GM12891 (cell line): ENCODE measurements around the gene CLTC.

ENCODE experiments used
- DNase-seq: peaks from one replicate; pipeline ENCODE4 v3.0.0; 2011; ENCODE audit warnings: low spot score; ENCODE audit not compliant: insufficient read length
- FAIRE-seq: peaks from 2 replicates; lab custom pipeline; 2011; peaks lifted over from hg19 to GRCh38; lab: Jason Lieb, UNC
- PAX5 ChIP-seq: IDR thresholded peaks from 2 replicates; pipeline ENCODE4 v1.6.1; 2011; ENCODE audit warnings: low read length, moderate library complexity, mild to moderate bottlenecking; ENCODE audit not compliant: insufficient read depth, severe bottlenecking
- POLR2A ChIP-seq: IDR thresholded peaks from 2 replicates; pipeline ENCODE4 v1.6.1; 2011; ENCODE audit warnings: low read depth, low read length, control low read depth
- POLR2AphosphoS5 ChIP-seq: IDR thresholded peaks from 2 replicates; pipeline ENCODE4 v1.6.1; 2011; ENCODE audit warnings: low read depth, low read length, control low read depth
- POU2F2 ChIP-seq: IDR thresholded peaks from 2 replicates; pipeline ENCODE4 v1.6.1; 2011; ENCODE audit warnings: low read depth, mild to moderate bottlenecking, control low read depth, low read length, moderate library complexity
- SPI1 ChIP-seq: IDR thresholded peaks from 2 replicates; pipeline ENCODE4 v1.6.1; 2011; ENCODE audit warnings: low read depth, low read length, control low read depth
- TAF1 ChIP-seq: IDR thresholded peaks from 2 replicates; pipeline ENCODE4 v1.6.1; 2011; ENCODE audit warnings: low read depth, low read length, control low read depth

The CLTC gene

GRCh38 chr17:59678918-59679317 lies 59.2 kb downstream of the CLTC start:
- DNase-seq (no peak), FAIRE-seq (no peak)
- TF ChIP-seq TAF1 (no peak), SPI1 (no peak), POLR2AphosphoS5 (no peak), POU2F2 (no peak), POLR2A (no peak), PAX5 (no peak)

- DNase-seq = no peak
- TF ChIP-seq POLR2A = no peak
- TF ChIP-seq SPI1 = no peak
- TF ChIP-seq PAX5 = no peak
- TF ChIP-seq POU2F2 = no peak
- no peak for TF ChIP-seq TAF1
- TF ChIP-seq POLR2AphosphoS5 = no peak
- no peak for FAIRE-seq
These were observed 60.6 kb downstream of the CLTC start for GRCh38 chr17:59680314-59680713.

- no peak for FAIRE-seq
These were observed 63.6 kb downstream of the CLTC start for GRCh38 chr17:59683283-59683682.

GRCh38 chr17:59684967-59685366 lies 65.3 kb downstream of the CLTC start:
- no peak for TF ChIP-seq POU2F2
- TF ChIP-seq TAF1 = no peak
- TF ChIP-seq POLR2AphosphoS5 = no peak
- no peak for TF ChIP-seq PAX5
- TF ChIP-seq POLR2A = no peak
- TF ChIP-seq SPI1 = no peak
- DNase-seq (no peak), FAIRE-seq (no peak)

More at GRCh38 chr17:59683283-59683682, 63.6 kb downstream of the CLTC start:
- no peak for DNase-seq
- TF ChIP-seq POLR2A = no peak
- TF ChIP-seq SPI1 = no peak
- TF ChIP-seq PAX5 = no peak
- TF ChIP-seq POLR2AphosphoS5 = no peak
- TF ChIP-seq POU2F2 = no peak
- no peak for TF ChIP-seq TAF1

- FAIRE-seq (no peak), DNase-seq (no peak)
- no peak for TF ChIP-seq POLR2AphosphoS5
- TF ChIP-seq TAF1 = no peak
- TF ChIP-seq POLR2A = no peak
- TF ChIP-seq PAX5 = no peak
- TF ChIP-seq POU2F2 = no peak
- TF ChIP-seq SPI1 = no peak
These were observed 68.3 kb downstream of the CLTC start for GRCh38 chr17:59688008-59688407.

GRCh38 chr17:59688496-59688895 lies 68.8 kb downstream of the CLTC start:
- FAIRE-seq = no peak
- TF ChIP-seq POLR2A (no peak), PAX5 (no peak), POLR2AphosphoS5 (no peak), POU2F2 (no peak), SPI1 (no peak), TAF1 (no peak)
- no peak for DNase-seq

- FAIRE-seq (no peak), DNase-seq (no peak)
These were observed 73.9 kb downstream of the CLTC start for GRCh38 chr17:59693582-59693981.

GRCh38 chr17:59694344-59694743 lies 74.6 kb downstream of the CLTC start:
- FAIRE-seq (no peak), DNase-seq (no peak)
- TF ChIP-seq SPI1 = no peak
- no peak for TF ChIP-seq POU2F2
- no peak for TF ChIP-seq PAX5
- no peak for TF ChIP-seq POLR2AphosphoS5
- no peak for TF ChIP-seq TAF1
- TF ChIP-seq POLR2A = no peak

More at GRCh38 chr17:59693582-59693981, 73.9 kb downstream of the CLTC start:
- TF ChIP-seq TAF1 = no peak
- 0 out of 2 replicates have a peak, but pooled peaks have one; percentile 25 for TF ChIP-seq POLR2AphosphoS5

- FAIRE-seq = no peak
- peak; percentile 55; the same call in 1 of the 2 replicates for TF ChIP-seq POLR2A
- no peak for TF ChIP-seq POLR2AphosphoS5
- no peak for DNase-seq
These were observed 76.4 kb downstream of the CLTC start for GRCh38 chr17:59695945-59696681.

- no peak for TF ChIP-seq PAX5
- TF ChIP-seq POLR2AphosphoS5 = peak; percentile 65
- peak; percentile 61 for TF ChIP-seq POLR2A
- peak; percentile 90 for TF ChIP-seq SPI1
- DNase-seq (no peak), FAIRE-seq (no peak)
These were observed 77.1 kb downstream of the CLTC start for GRCh38 chr17:59696682-59697277.
